ENCODE measurements around the gene CCDC177.

GRCh38 chr14:69525896-69526295, 48.8 kb downstream of the CCDC177 start:
- TF ChIP-seq REPIN1 (tag by site-specific recombination; IDR thresholded peaks at IDR 0.05; ENCODE audit: low read depth) (no peak), CTCF (tag by site-specific recombination; IDR thresholded peaks at IDR 0.05) (no peak)

Data from HEK293 (cell line).